Lung (tissue), 12 donors: ENCODE results near the gene CDC42BPB. TPM values are rescaled to one million over a fixed set of nuclear protein-coding genes. Genes with fewer than 3 reads are reported as not detected.

Experiments
- ATAC-seq: fragments of 200-7000 bp; cut with Tn5 transposase; one replicate; pipeline ENCODE4 v1.9.1; 2020; ENCODE audit warnings: moderate number of reproducible peaks; ENCODE audit not compliant: insufficient read depth, low FRiP score
- DNase-seq, 3 donors: peaks; one replicate each; pipeline ENCODE4 v3.0.0-alpha.2; 2013 to 2017
- H3K27ac ChIP-seq, 2 donors: one replicate each; pipeline ENCODE4 v1.5.1; 2013; ENCODE audit warnings: mild to moderate bottlenecking in 2 of 2, moderate library complexity in 2 of 2, control low read depth in 1 of 2, inconsistent platforms in 1 of 2, low read depth in 1 of 2, low read length in 1 of 2
- H3K27me3 ChIP-seq, 3 donors: one replicate each; pipeline ENCODE4 v1.5.1; 2013; ENCODE audit warnings: low read length in 2 of 3; ENCODE audit not compliant: control insufficient read depth in 3 of 3, insufficient read depth in 3 of 3
- H3K36me3 ChIP-seq, 4 donors: one replicate each; pipeline ENCODE4 v1.5.1; 2013; ENCODE audit warnings: low read length in 4 of 4, mild to moderate bottlenecking in 1 of 4, moderate library complexity in 1 of 4; ENCODE audit not compliant: control insufficient read depth in 4 of 4, insufficient read depth in 4 of 4
- H3K4me1 ChIP-seq, 5 donors: one replicate each; pipeline ENCODE4 v1.5.1; 2013; ENCODE audit warnings: low read length in 5 of 5, mild to moderate bottlenecking in 2 of 5, moderate library complexity in 1 of 5; ENCODE audit not compliant: control insufficient read depth in 5 of 5, insufficient read depth in 5 of 5
- H3K4me3 ChIP-seq: one replicate; pipeline ENCODE4 v1.5.1; 2013; ENCODE audit warnings: mild to moderate bottlenecking, control low read depth, moderate library complexity
- H3K9ac ChIP-seq, 2 donors: one replicate each; pipeline ENCODE4 v1.5.1; 2013; ENCODE audit warnings: low read length in 2 of 2, control low read depth in 1 of 2; ENCODE audit not compliant: insufficient read depth in 1 of 2
- H3K9me3 ChIP-seq, 4 donors: one replicate each; pipeline ENCODE4 v1.5.1; 2013; ENCODE audit warnings: low read length in 3 of 4, mild to moderate bottlenecking in 1 of 4, moderate library complexity in 1 of 4; ENCODE audit not compliant: control insufficient read depth in 4 of 4, insufficient read depth in 3 of 4
- WGBS, 2 donors: extraction: QIAGEN DNeasy Blood & Tissue Kit; methylation state at CpG; one replicate each; pipeline ENCODE4 v1.1.7; 2013; 5-methylcytosine and 5-hydroxymethylcytosine counted together
- polyA plus RNA-seq, 2 donors: library from polyadenylated mRNA; stranded (reverse); fragments of 200-250 nt; gene quantifications; one replicate each; pipeline ENCODE4 v1.2.1, GENCODE V29; 2013
- total RNA-seq, 2 donors: library from RNA; depleted of rRNA in 1 of 2; stranded (reverse); fragments of >200 nt in 1 of 2; gene quantifications; one replicate each; pipeline ENCODE4 v1.2.1, GENCODE V29; 2014 to 2021
- TF ChIP-seq, protein P1 (sequence below): IDR thresholded peaks from 2 replicates; pipeline ENCODE4 v1.5.1; 2012; ENCODE audit warnings: mild to moderate bottlenecking; ENCODE audit errors: control extremely low read depth, extremely low read depth
- donor health status: control.
- donor health status: control.
- donor health status: Bipolar disorder and iron deficiency.
- donor health status: healthy.
- donor health status: DM: yes; HTN: yes; CAD: no.

Gene CDC42BPB
- total and polyA plus RNA-seq, 4 donors: 39.3 to 97.9 (median 66.6) TPM

DNA sequence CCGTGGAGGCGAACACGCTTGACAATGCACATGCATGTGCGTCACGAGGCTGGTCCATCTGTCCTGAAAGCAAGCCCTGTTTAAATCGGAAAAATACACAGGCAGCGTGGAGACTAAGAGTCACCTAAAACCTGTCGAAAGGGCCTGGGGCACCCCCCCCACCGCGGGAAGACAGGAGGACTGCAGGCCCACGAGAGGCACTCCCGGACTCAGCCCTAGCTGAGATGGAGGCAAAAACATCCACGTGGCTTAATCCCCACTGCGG lies 54.1 kb downstream of the CDC42BPB start:
- Histone ChIP-seq H3K36me3 (peaks cover 0 to 51% (median 14%) of the 10 kb centered on the region in 4 donors), H3K4me1 (peaks cover 0 to 5% (median 0%) of the 10 kb centered on the region in 5 donors), H3K27me3 (no peaks in the 10 kb centered on the region), H3K27ac (no peak overlapping the region), H3K9me3 (no peaks in the 10 kb centered on the region), H3K4me3 (no peak overlapping the region), H3K9ac (no peak overlapping the region)
- ATAC-seq: no peak
- no peak for DNase-seq
- TF ChIP-seq, protein P1, sequence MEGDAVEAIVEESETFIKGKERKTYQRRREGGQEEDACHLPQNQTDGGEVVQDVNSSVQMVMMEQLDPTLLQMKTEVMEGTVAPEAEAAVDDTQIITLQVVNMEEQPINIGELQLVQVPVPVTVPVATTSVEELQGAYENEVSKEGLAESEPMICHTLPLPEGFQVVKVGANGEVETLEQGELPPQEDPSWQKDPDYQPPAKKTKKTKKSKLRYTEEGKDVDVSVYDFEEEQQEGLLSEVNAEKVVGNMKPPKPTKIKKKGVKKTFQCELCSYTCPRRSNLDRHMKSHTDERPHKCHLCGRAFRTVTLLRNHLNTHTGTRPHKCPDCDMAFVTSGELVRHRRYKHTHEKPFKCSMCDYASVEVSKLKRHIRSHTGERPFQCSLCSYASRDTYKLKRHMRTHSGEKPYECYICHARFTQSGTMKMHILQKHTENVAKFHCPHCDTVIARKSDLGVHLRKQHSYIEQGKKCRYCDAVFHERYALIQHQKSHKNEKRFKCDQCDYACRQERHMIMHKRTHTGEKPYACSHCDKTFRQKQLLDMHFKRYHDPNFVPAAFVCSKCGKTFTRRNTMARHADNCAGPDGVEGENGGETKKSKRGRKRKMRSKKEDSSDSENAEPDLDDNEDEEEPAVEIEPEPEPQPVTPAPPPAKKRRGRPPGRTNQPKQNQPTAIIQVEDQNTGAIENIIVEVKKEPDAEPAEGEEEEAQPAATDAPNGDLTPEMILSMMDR: no peak
- 94% methylated on average over 14 of the region's 14 CpGs for WGBS, 2 donors

DNA sequence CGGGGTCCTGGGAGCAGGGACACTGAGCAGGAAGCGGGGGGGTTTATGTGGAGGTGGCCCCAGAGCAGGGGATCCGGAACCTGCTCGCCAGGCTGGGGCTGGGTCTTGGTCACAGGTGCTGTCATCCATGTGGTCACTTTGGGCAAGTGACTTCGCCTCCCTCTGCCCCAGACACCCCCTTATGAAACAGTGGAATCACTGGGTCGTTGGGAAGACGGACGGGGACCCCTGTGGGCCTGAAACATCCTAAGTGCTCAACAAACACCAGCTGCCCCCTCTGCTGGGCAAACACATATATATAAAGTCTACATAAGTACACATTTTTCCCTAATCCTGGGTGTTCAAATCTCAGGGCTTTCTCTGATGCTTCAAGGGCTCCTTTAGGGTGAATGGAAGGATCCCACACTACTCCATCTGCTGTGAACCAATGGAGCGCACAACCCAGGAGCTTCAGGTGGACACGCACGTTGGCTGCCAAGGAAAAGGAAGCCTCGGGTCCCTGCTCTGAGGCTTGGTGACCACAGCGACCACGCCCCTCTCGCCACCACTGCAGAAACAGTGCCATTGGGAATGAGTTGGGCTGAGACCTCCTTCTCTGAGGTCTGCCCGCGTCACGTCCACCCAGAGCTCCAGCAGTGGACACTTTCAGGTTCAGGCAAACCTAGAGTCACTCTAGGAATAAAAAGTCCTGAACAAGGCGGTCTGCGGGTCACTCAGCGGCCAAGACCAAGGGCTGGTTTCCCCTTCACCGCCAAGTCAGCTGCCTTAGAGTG lies 54.6 kb downstream of the CDC42BPB start:
- Histone ChIP-seq H3K9me3 (no peaks in the 10 kb centered on the region), H3K36me3 (peaks cover 0 to 46% (median 15%) of the 10 kb centered on the region in 4 donors), H3K4me3 (no peak overlapping the region), H3K27ac (no peak overlapping the region), H3K9ac (no peak overlapping the region), H3K4me1 (peaks cover 0 to 5% (median 0%) of the 10 kb centered on the region in 5 donors), H3K27me3 (no peaks in the 10 kb centered on the region)
- no peak for ATAC-seq
- DNase-seq: no peak
- TF ChIP-seq, protein P1: no peak
- 87 to 88% methylated on average over 22 of the region's 22 CpGs for WGBS, 2 donors

DNA sequence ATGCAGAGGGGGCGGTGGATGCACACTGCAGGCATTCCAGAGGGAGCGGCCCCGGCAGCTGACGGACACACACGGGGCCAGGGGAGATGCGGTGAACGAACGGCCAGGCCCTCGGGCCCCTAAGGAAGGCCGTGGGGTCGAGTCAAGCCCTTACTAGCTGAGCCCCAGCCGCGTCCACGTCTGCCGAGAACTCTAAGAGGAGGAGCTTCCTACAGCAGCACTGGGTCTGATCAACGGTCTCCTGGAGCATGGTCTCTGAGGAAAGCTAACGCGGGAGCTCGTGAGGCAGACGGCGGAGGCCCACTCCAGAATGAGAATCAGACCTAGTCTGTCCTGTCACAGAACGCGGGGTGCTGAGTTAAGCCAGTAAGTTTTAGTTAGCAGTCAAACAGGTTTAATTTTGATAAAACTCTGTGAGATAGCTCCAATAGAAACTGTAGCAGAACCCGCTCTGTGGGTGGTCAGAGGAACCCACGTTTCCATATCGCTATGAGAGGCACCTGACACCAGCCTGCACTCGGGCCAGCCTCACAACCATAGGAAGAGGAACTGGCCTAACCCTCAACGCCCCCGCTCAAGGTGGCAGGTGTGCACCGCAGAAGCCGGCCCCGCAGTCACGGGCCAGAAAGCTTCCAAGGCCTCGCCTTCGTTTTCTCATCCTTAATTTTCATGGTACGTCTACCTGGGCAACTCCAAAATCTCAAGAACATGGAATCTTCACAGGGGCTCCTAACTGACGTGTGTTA lies 55.5 kb downstream of the CDC42BPB start:
- ATAC-seq (no peak), DNase-seq (no peak)
- TF ChIP-seq, protein P1: no peak
- no peak overlapping the region for H3K27ac ChIP-seq
- WGBS, 2 donors: 90 to 95% methylated on average over 37 of the region's 37 CpGs
- no peaks in the 10 kb centered on the region for H3K9me3 ChIP-seq
- H3K4me3 ChIP-seq: no peak overlapping the region
- no peaks in the 10 kb centered on the region for H3K27me3 ChIP-seq
- no peak overlapping the region for H3K9ac ChIP-seq
- H3K36me3 ChIP-seq: peaks cover 4 to 45% (median 19%) of the 10 kb centered on the region in 4 donors
- H3K4me1 ChIP-seq: peaks cover 0 to under 1% (median 0%) of the 10 kb centered on the region in 5 donors
